AG04449 (cell line): ENCODE results near the gene DNMBP.
A peak's percentile ranks its signal among the peaks of the same experiment; 100 is the strongest.

Experiments
- CTCF ChIA-PET: fragments of 350-600 bp; formaldehyde crosslinking; extraction: SDS; loops from one replicate; lab custom pipeline; 2021; ENCODE audit warnings: antibody characterized with exemption; lab: Yijun Ruan, JAX
- POLR2A ChIA-PET: fragments of 400-600, 350-600 bp; formaldehyde crosslinking; extraction: SDS; loops from one replicate; lab custom pipeline; 2020; ENCODE audit warnings: antibody characterized with exemption, inconsistent platforms; lab: Yijun Ruan, JAX
- DNase-seq: peaks from one replicate; pipeline ENCODE4 v3.0.0-alpha.2; 2010; ENCODE audit warnings: low read depth, low spot score
- H3K4me3 ChIP-seq: 2 replicates; pipeline ENCODE4 v1.5.1; 2011; ENCODE audit warnings: low read depth, mild to moderate bottlenecking, control low read depth, low read length
- CTCF ChIP-seq: IDR thresholded peaks from one replicate; pipeline ENCODE4 v1.5.1; 2011; ENCODE audit warnings: mild to moderate bottlenecking, moderate library complexity, low read length, control low read depth, inconsistent platforms; ENCODE audit not compliant: insufficient read depth; ENCODE audit errors: missing control alignments

Gene DNMBP

GRCh38 chr10:99920901-99921300, 88.8 kb downstream of the DNMBP start:
- no peak for DNase-seq
- CTCF ChIA-PET, result interaction anchor here (2.5 kb wide), 1 partner anchor 125 kb away, joined by 6 read pairs; no protein-coding TSS in a partner anchor
- H3K4me3 ChIP-seq, result no peak overlapping the region
- no peak for TF ChIP-seq CTCF
- POLR2A ChIA-PET, result no interaction called here

- H3K4me3 ChIP-seq, result no peak overlapping the region
- ChIA-PET POLR2A (no interaction called here), CTCF (interaction anchor here (2.5 kb wide), 1 partner anchor 125 kb away, joined by 6 read pairs; no protein-coding TSS in a partner anchor)
- no peak for DNase-seq
- no peak for TF ChIP-seq CTCF
These were observed 89.3 kb downstream of the DNMBP start for GRCh38 chr10:99920486-99920885.

- ChIA-PET CTCF (interaction anchor here (0.6 to 2.5 kb wide), 7 partner anchors 8 to 127 kb away, joined by 3 to 6 read pairs (median 4); partner anchors contain the start of gene DNMBP), POLR2A (interaction anchor here (0.8 kb wide), 1 partner anchor 56 kb away, joined by 4 read pairs; no protein-coding TSS in a partner anchor)
- peak overlapping the region; percentile 27 for H3K4me3 ChIP-seq
- no peak for DNase-seq
- TF ChIP-seq CTCF, result no peak
These were observed 91.6 kb downstream of the DNMBP start for GRCh38 chr10:99917963-99918825.

- TF ChIP-seq CTCF, result no peak
- POLR2A ChIA-PET, result no interaction called here
- no peak for DNase-seq
- CTCF ChIA-PET, result interaction anchor here (1.2 to 2.3 kb wide), 4 partner anchors 9 to 129 kb away, joined by 3 to 7 read pairs (median 4); no protein-coding TSS in a partner anchor
- no peak overlapping the region for H3K4me3 ChIP-seq
These were observed 93.0 kb downstream of the DNMBP start for GRCh38 chr10:99916776-99917175.

GRCh38 chr10:99915414-99915813, 94.3 kb downstream of the DNMBP start:
- ChIA-PET POLR2A (interaction anchor here (0.7 kb wide), 1 partner anchor 154 kb away, joined by 3 read pairs; no protein-coding TSS in a partner anchor), CTCF (interaction anchor here (1.2 to 2.3 kb wide), 6 partner anchors 8 to 130 kb away, joined by 3 to 7 read pairs (median 4); no protein-coding TSS in a partner anchor)
- H3K4me3 ChIP-seq, result no peak overlapping the region
- no peak for TF ChIP-seq CTCF
- DNase-seq, result no peak

GRCh38 chr10:99914236-99914635, 95.5 kb downstream of the DNMBP start:
- ChIA-PET POLR2A (no interaction called here), CTCF (interaction anchor here (2.0 kb wide), 1 partner anchor 131 kb away, joined by 7 read pairs; no protein-coding TSS in a partner anchor)
- no peak overlapping the region for H3K4me3 ChIP-seq
- TF ChIP-seq CTCF, result no peak
- no peak for DNase-seq
